ENCODE data around the gene LLGL2. TPM values are rescaled to one million over a fixed set of nuclear protein-coding genes. Genes with fewer than 3 reads are reported as not detected.
A peak's percentile ranks its signal among the peaks of the same experiment; 100 is the strongest.

LLGL2 gene
- total RNA-seq, 6 donors from 2014 or later = 113 to 256 (median 175) TPM

DNA sequence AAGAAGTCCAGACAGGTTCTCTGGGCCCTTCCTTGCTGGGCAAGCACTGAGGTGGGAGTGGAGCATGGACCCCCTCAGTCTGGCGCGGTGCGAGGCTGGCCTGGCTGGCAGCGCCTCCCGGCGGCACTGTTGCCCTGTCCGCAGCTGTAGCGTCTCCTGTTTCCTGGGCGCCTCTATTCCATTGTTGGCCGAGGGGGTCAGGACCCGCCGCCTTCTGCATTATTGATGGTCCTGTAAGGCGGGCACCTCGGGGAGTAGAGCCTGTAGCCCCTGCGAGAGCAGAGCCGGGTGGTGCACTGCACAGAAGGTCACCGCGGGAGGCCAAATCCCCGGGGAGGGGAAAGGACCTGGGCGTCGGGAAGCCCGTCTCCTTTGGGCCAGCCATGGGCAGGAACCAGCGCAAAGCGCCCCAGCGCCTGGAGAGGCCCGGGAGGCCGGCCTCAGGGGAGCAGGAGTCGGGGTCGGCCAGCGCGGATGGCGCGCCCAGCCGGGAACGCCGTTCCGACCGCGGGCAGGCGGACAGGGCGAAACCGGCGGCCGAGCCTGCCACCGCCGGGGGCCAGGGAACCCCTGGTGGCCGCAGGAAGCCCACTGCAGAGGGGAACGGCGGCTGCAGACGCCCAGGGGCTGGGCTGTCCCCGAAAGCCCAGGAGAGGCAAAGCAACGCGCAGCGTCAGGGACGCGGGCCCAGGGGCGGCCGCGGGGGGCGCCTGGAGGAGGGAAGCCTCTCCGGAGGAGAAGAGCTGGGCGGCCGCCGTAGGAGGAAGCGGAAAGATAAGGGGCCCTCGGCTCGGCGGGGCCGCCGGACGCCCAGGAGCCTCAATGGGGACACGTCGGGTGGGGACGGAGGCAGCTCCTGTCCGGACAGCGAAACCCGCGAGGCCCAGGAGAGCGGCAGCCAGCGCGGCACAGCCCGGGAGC is 62.4 kb downstream of the LLGL2 start, which contains the start of gene MYO15B:
Gene MYO15B (plus strand): TSS at position 126 of the 921 bp plus-strand sequence. CDS start 258 bp downstream, at position 384.
- peak; percentile 64 to 95 for DNase-seq
- Histone ChIP-seq H3K27ac (peak within 1 kb of the TSS; percentile 95 to 99 (median 96)), H3K9me3 (no peaks in the 10 kb centered on the region), H3K4me1 (peaks cover 14 to 33% (median 17%) of the 10 kb centered on the region in 4 donors), H3K27me3 (no peaks in the 10 kb centered on the region), H3K36me3 (peaks cover 0 to 19% (median 4%) of the 10 kb centered on the region in 4 donors), H3K4me3 (peak within 1 kb of the TSS; percentile 61 to 82 (median 62))
- peak; percentile 41 to 67 for ATAC-seq (ENCODE audit: low FRiP score in 2 of 2)
- TF ChIP-seq CTCF (IDR thresholded peaks at IDR 0.05) (peak; percentile 37 to 82 (median 55)), EP300 (IDR thresholded peaks at IDR 0.05) (no peak), POLR2A (IDR thresholded peaks at IDR 0.05) (peak in 2 of 4 donors; percentile 31 to 33), POLR2AphosphoS5 (IDR thresholded peaks at IDR 0.05) (peak; percentile 14 to 47)
- 3 to 5% methylated on average over 27 to 58 of the region's 82 CpGs for WGBS, 2 donors

GRCh38 chr17:75588596-75589011 is 63.1 kb downstream of the LLGL2 start:
- peak overlapping the region; percentile 95 to 99 (median 96) for H3K27ac ChIP-seq
- WGBS, 2 donors = 8% methylated on average over 20 of the region's 49 CpGs; no CpG with 5 or more reads in 1 of the 2 donors
- peak overlapping the region; percentile 61 to 82 (median 62) for H3K4me3 ChIP-seq
- TF ChIP-seq POLR2A (IDR thresholded peaks at IDR 0.05) (no peak), POLR2AphosphoS5 (IDR thresholded peaks at IDR 0.05) (no peak), EP300 (IDR thresholded peaks at IDR 0.05) (no peak), CTCF (IDR thresholded peaks at IDR 0.05) (no peak)
- peaks cover 14 to 33% (median 17%) of the 10 kb centered on the region in 4 donors for H3K4me1 ChIP-seq
- H3K9me3 ChIP-seq = no peaks in the 10 kb centered on the region
- ATAC-seq (ENCODE audit: low FRiP score in 2 of 2) (peak in 1 of 2 donors; percentile 43), DNase-seq (peak in 1 of 2 donors; percentile 30)
- peaks cover 0 to 19% (median 4%) of the 10 kb centered on the region in 4 donors for H3K36me3 ChIP-seq
- no peaks in the 10 kb centered on the region for H3K27me3 ChIP-seq

- Histone ChIP-seq H3K4me1 (peaks cover 14 to 33% (median 17%) of the 10 kb centered on the region in 4 donors), H3K9me3 (no peaks in the 10 kb centered on the region), H3K36me3 (peaks cover 0 to 19% (median 4%) of the 10 kb centered on the region in 4 donors), H3K4me3 (peak overlapping the region; percentile 61 to 82 (median 62)), H3K27ac (peak overlapping the region; percentile 95 to 99 (median 96)), H3K27me3 (no peaks in the 10 kb centered on the region)
- ATAC-seq (ENCODE audit: low FRiP score in 2 of 2) (peak; percentile 92 to 95), DNase-seq (peak; percentile 97 to 100)
- no peak for TF ChIP-seq EP300 (IDR thresholded peaks at IDR 0.05)
- peak; percentile 78 to 98 (median 96) for TF ChIP-seq CTCF (IDR thresholded peaks at IDR 0.05)
- peak in 3 of 4 donors; percentile 36 to 82 (median 56) for TF ChIP-seq POLR2A (IDR thresholded peaks at IDR 0.05)
- peak; percentile 8 to 73 for TF ChIP-seq POLR2AphosphoS5 (IDR thresholded peaks at IDR 0.05)
- WGBS, 2 donors = 2 to 7% methylated on average over 12 to 72 of the region's 100 CpGs
These were observed 63.8 kb downstream of the LLGL2 start for GRCh38 chr17:75589012-75589918.

DNA sequence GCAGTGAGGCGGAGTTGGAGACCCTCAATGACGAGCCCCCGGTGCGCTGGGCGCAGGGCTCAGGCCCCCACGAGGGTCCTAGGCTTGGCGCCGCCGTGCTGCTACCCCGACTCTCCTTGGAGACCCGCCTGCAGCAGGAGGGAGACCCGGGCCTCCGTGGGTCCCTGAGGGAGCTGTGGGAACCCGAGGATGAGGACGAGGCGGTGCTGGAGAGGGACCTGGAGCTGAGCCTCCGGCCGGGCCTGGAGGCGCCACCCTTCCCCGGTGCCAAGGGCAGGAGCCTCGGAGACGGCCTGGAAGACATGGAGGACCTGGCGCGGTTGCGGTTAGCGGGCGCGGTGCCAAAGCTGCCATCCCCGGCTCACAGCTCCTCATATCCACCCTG is 64.4 kb downstream of the LLGL2 start:
- ATAC-seq (ENCODE audit: low FRiP score in 2 of 2) = no peak
- peak overlapping the region; percentile 51 to 82 (median 61) for H3K4me3 ChIP-seq
- 61 to 77% methylated on average over 10 to 24 of the region's 29 CpGs for WGBS, 2 donors
- peaks cover 14 to 33% (median 17%) of the 10 kb centered on the region in 4 donors for H3K4me1 ChIP-seq
- peaks cover 0 to 19% (median 4%) of the 10 kb centered on the region in 4 donors for H3K36me3 ChIP-seq
- DNase-seq = peak in 1 of 2 donors; percentile 89
- peak overlapping the region; percentile 95 to 99 (median 96) for H3K27ac ChIP-seq
- H3K27me3 ChIP-seq = no peaks in the 10 kb centered on the region
- TF ChIP-seq CTCF (IDR thresholded peaks at IDR 0.05) = no peak
- no peak for TF ChIP-seq POLR2A (IDR thresholded peaks at IDR 0.05)
- TF ChIP-seq EP300 (IDR thresholded peaks at IDR 0.05) = no peak
- no peak for TF ChIP-seq POLR2AphosphoS5 (IDR thresholded peaks at IDR 0.05)
- no peaks in the 10 kb centered on the region for H3K9me3 ChIP-seq

Data from upper lobe of left lung (tissue), 6 donors.